IMR-90 (cell line): ENCODE measurements around the gene RPA4.

Source experiments
- CTCF ChIP-seq: conservative IDR thresholded peaks from 2 replicates; pipeline ENCODE4 v1.5.1; 2012; ENCODE audit warnings: mild to moderate bottlenecking, low read depth, low read length, improper control_type of control experiment
- MAZ ChIP-seq: IDR thresholded peaks from 2 replicates; pipeline ENCODE4 v1.6.1; 2012; ENCODE audit warnings: low read depth, mild to moderate bottlenecking, low read length, improper control_type of control experiment, moderate library complexity, borderline replicate concordance
- MXI1 ChIP-seq: IDR thresholded peaks from 2 replicates; pipeline ENCODE4 v1.6.1; 2012; ENCODE audit warnings: low read depth, mild to moderate bottlenecking, low read length, moderate library complexity, borderline replicate concordance
- POLR2A ChIP-seq: IDR thresholded peaks from 2 replicates; pipeline ENCODE4 v1.6.1; 2012; ENCODE audit warnings: mild to moderate bottlenecking, low read depth, low read length

GRCh38 chrX:96883608-96884007 lies at the start of gene RPA4:
- TF ChIP-seq MXI1 (no peak), CTCF (no peak), POLR2A (no peak), MAZ (no peak)
